GM06990 (cell line): ENCODE measurements around the gene VPS4A.

Source experiments
- DNase-seq: peaks from one replicate; pipeline ENCODE4 v3.0.0-alpha.2; 2011; ENCODE audit not compliant: insufficient read length; ENCODE audit errors: extremely low read depth
- H3K27me3 ChIP-seq: replicated peaks from 2 replicates; pipeline ENCODE4 v1.6.0; 2011; ENCODE audit warnings: low read length; ENCODE audit not compliant: control insufficient read depth, insufficient read depth
- H3K36me3 ChIP-seq: 2 replicates; pipeline ENCODE4 v1.5.1; 2011; ENCODE audit warnings: low read length; ENCODE audit not compliant: control insufficient read depth, insufficient read depth
- H3K4me3 ChIP-seq: replicated peaks from 2 replicates; pipeline ENCODE4 v1.5.1; 2011; ENCODE audit warnings: low read depth, mild to moderate bottlenecking, control low read depth, low read length
- TF ChIP-seq, protein P1 (sequence below): IDR thresholded peaks from 2 replicates; pipeline ENCODE4 v1.5.1; 2011; ENCODE audit warnings: low read length, control low read depth, mild to moderate bottlenecking, inconsistent platforms; ENCODE audit not compliant: insufficient read depth, poor library complexity, severe bottlenecking

The VPS4A gene

DNA sequence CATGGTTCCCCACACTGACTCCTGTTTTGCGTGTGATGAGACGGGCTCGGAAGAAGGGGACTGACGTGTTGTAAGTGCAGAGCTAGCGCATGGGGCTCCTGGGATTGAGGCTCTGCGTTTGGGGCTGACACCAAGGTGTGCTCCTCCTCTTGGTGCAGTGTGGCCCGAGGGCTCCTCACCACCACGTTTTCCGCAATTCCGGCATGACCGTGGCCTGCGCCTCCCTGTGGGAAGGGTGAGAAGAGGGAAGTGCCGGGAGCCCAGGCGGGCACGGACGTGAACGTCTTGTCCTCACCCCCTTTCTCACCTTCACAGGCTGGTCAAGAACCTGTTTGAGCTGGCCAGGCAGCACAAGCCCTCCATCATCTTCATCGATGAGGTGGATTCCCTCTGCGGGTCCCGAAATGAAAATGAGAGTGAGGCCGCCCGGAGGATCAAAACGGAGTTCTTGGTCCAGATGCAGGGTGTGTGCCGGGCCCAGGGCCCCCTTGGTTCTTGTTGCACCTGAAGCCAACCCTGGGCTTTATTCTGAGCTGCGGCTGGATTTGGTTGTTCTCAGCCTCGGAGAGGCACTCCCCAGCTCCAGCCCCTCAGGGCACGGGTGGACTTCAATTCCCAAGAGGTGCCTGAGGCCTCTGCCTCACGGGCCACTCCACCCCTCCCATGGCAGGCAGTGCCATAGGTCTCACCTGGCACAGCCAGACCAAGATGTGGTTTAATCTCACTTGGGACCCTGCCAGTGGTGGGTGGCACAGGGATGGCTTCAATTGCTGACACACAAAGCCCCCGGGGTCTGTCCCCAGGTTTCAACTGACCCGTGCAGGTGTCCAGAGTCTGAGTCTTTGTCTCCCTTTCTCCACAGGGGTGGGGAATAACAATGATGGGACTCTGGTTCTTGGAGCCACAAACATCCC is 8.9 kb downstream of the VPS4A start:
- TF ChIP-seq, protein P1, sequence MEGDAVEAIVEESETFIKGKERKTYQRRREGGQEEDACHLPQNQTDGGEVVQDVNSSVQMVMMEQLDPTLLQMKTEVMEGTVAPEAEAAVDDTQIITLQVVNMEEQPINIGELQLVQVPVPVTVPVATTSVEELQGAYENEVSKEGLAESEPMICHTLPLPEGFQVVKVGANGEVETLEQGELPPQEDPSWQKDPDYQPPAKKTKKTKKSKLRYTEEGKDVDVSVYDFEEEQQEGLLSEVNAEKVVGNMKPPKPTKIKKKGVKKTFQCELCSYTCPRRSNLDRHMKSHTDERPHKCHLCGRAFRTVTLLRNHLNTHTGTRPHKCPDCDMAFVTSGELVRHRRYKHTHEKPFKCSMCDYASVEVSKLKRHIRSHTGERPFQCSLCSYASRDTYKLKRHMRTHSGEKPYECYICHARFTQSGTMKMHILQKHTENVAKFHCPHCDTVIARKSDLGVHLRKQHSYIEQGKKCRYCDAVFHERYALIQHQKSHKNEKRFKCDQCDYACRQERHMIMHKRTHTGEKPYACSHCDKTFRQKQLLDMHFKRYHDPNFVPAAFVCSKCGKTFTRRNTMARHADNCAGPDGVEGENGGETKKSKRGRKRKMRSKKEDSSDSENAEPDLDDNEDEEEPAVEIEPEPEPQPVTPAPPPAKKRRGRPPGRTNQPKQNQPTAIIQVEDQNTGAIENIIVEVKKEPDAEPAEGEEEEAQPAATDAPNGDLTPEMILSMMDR, result no peak
- no peak overlapping the region for H3K4me3 ChIP-seq
- DNase-seq, result no peak
- peaks cover 71% of the 10 kb centered on the region for H3K36me3 ChIP-seq
- H3K27me3 ChIP-seq, result no peaks in the 10 kb centered on the region

DNA sequence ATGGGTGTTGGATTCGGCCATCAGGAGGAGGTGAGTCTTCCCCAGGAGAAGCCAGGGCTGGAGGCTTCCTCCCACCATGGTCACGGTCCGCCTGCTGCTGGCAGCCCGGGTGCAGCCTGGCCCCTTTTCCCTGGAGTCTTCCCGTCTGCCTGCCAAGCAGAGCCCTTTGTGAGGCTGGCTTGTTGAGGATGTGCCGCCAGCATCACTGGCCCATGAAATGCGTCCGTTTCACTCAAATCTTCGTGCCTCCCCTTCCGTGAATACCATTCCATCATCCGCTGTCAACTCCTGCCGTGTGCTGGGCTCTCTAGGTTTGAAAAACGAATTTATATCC is 9.6 kb downstream of the VPS4A start:
- no peak for DNase-seq
- no peaks in the 10 kb centered on the region for H3K27me3 ChIP-seq
- peaks cover 68% of the 10 kb centered on the region for H3K36me3 ChIP-seq
- TF ChIP-seq, protein P1, result no peak
- no peak overlapping the region for H3K4me3 ChIP-seq

DNA sequence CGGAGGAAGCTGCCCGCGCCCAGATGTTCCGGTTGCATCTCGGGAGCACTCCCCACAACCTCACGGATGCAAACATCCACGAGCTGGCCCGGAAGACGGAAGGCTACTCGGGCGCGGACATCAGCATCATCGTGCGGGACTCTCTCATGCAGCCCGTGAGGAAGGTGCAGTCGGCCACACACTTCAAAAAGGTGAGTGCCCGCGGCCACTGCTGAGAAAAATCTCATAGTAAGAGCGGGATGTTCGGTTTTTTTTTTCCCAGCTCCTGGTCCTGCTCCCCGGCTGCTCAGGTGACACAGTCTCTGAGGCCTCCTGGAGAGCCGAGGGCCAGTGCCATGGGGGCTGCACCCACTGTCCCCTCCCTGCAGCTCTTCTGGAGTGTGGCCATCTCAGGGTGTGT is 9.9 kb downstream of the VPS4A start:
- TF ChIP-seq, protein P1, result no peak
- no peak for DNase-seq
- Histone ChIP-seq H3K4me3 (no peak overlapping the region), H3K36me3 (peaks cover 69% of the 10 kb centered on the region), H3K27me3 (no peaks in the 10 kb centered on the region)

DNA sequence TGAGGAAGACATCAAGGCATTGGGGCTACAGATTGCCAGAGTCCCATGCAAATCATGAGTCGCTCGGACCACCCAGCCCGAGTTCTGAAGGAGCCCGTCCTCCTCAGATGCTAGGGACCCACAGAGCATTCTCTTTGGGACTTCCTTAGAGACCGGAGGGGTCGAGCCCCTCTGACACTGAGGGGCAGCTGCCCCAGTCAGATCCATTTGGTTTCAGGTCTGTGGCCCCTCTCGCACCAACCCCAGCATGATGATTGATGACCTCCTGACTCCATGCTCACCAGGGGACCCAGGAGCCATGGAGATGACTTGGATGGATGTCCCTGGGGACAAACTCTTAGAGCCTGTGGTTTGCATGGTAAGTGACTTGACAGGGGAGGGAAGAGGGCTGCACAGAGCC is 11.2 kb downstream of the VPS4A start:
- no peaks in the 10 kb centered on the region for H3K27me3 ChIP-seq
- H3K36me3 ChIP-seq, result peaks cover 62% of the 10 kb centered on the region
- DNase-seq, result no peak
- TF ChIP-seq, protein P1, result no peak
- H3K4me3 ChIP-seq, result no peak overlapping the region

DNA sequence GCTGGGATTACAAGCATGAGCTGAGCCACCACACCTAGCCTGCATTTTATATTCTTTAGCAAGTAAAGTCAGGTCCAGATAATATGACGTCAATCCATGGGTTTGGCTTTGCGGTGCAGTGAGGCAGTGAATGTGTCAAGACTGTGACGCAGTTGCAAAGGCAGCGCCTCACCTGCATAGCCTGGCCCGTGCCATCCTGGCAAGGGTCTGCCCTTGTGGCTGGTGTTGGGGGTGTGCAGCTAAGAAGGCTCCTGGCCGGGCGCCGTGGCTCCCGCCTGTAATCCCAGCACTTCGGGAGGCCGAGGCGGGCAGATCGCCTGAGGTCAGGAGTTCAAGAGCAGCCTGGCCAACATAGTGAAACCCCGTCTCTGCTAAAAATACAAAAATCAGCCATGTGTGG is 12.3 kb downstream of the VPS4A start:
- Histone ChIP-seq H3K36me3 (peaks cover 60% of the 10 kb centered on the region), H3K27me3 (no peaks in the 10 kb centered on the region), H3K4me3 (no peak overlapping the region)
- no peak for DNase-seq
- TF ChIP-seq, protein P1, result no peak
